ENCODE measurements around the gene TSPAN18. TPM values are rescaled to one million over a fixed set of nuclear protein-coding genes. Genes with fewer than 3 reads are reported as not detected.

TSPAN18 gene
- total and polyA plus RNA-seq, 2 donors = 2.2 to 2.6 TPM

DNA sequence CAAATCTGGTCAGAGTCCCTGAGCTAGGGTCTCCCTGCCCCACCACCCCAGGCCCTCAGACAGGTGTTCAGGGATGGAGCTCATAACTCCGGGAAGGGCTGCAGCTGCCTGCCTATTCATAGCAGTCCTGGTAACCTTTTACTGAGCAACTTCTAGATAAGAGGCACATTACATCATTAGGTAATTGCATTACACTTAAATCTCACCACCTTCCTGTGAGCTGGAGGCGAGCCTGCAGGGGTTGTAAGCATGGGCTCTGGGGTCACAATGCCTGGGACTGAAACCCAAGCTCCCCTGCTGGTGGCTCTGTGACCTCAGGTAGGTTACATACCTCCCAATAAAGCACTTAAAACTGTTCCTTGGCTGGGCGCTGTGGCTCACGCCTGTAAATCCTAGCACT, 201.4 kb downstream of the TSPAN18 start:
- Histone ChIP-seq H3K27me3 (ENCODE audit: control insufficient read depth in 2 of 2, insufficient read depth in 1 of 2, low read length in 1 of 2) (peaks cover 0 to 7% of the 10 kb centered on the region in 2 donors), H3K4me1 (ENCODE audit: control insufficient read depth in 2 of 2, insufficient read depth in 2 of 2, low read length in 2 of 2) (no peaks in the 10 kb centered on the region), H3K9me3 (ENCODE audit: control insufficient read depth in 2 of 2, insufficient read depth in 1 of 2, low read length in 1 of 2) (no peaks in the 10 kb centered on the region), H3K36me3 (ENCODE audit: control insufficient read depth in 2 of 2, insufficient read depth in 2 of 2, low read length in 1 of 2) (no peaks in the 10 kb centered on the region), H3K4me3 (ENCODE audit: low read length in 2 of 2) (no peak overlapping the region), H3K27ac (ENCODE audit: low read depth in 1 of 2, low read length in 1 of 2) (no peak overlapping the region)
- whole genome bisulfite sequencing = 96% methylated on average over 4 of the region's 4 CpGs
- DNase-seq (ENCODE audit: low read depth in 6 of 9, low spot score in 9 of 9) = no peak

DNA sequence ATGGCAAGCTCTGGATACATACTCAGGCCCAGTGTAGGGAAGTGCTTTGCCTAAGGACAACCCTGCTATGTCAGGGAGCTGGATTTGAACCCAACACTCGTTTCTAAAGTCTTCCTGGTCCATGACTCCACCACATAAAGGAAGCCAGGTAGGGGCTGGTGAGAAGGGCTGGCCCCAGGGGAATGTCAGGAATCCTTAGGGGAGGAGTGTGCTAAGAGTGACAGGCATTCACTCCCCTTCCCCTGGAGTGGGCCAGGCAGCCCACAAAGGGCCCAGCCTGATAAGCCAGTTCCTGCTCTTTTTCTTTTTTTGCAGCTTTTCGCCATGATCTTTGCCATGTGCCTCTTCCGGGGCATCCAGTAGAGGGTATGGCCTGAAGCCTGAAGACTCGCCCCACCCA, 202.1 kb downstream of the TSPAN18 start:
- H3K4me1 ChIP-seq (ENCODE audit: control insufficient read depth in 2 of 2, insufficient read depth in 2 of 2, low read length in 2 of 2) = no peaks in the 10 kb centered on the region
- peaks cover 0 to 7% of the 10 kb centered on the region in 2 donors for H3K27me3 ChIP-seq (ENCODE audit: control insufficient read depth in 2 of 2, insufficient read depth in 1 of 2, low read length in 1 of 2)
- no peak for DNase-seq (ENCODE audit: low read depth in 6 of 9, low spot score in 9 of 9)
- H3K27ac ChIP-seq (ENCODE audit: low read depth in 1 of 2, low read length in 1 of 2) = no peak overlapping the region
- WGBS = 94% methylated on average over 4 of the region's 4 CpGs
- H3K9me3 ChIP-seq (ENCODE audit: control insufficient read depth in 2 of 2, insufficient read depth in 1 of 2, low read length in 1 of 2) = no peaks in the 10 kb centered on the region
- peaks cover 0 to 5% of the 10 kb centered on the region in 2 donors for H3K36me3 ChIP-seq (ENCODE audit: control insufficient read depth in 2 of 2, insufficient read depth in 2 of 2, low read length in 1 of 2)
- no peak overlapping the region for H3K4me3 ChIP-seq (ENCODE audit: low read length in 2 of 2)

DNA sequence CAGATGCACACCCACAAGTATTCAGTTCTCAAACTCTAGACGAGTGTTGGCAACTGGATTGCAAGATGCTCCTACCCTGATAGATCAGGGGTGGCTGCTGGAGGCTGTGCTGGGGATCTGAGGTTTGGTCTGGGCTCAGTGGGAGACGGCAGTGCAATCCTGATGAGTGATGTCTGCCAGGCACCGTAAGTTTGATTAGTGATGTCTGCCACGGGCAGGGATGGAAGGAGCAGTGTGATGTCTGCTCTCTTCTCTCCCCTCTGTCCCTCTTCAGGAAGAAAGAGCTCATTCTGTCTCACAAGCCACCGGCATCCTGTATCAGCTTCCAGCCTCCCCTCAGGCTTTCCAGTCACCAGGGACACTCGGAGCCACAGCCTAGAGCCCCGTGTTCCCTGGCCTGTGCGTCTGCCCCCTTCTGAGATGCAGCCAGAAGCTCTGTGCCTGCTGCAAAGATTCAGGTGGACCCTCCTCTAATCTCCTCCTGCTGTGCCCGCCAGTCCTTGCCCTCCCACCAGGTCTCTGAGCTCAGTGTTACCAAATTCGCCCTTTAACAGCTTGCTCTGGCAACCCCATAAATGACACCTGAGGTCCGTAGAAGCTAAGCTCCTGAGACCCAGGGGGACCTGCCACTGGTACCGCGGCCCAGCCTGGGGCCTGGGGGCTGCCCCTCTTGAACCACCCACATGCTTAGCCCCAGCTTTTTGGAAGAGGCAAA, 204.0 kb downstream of the TSPAN18 start:
- H3K4me3 ChIP-seq (ENCODE audit: low read length in 2 of 2) = no peak overlapping the region
- no peaks in the 10 kb centered on the region for H3K9me3 ChIP-seq (ENCODE audit: control insufficient read depth in 2 of 2, insufficient read depth in 1 of 2, low read length in 1 of 2)
- 87% methylated on average over 13 of the region's 13 CpGs for WGBS
- DNase-seq (ENCODE audit: low read depth in 6 of 9, low spot score in 9 of 9) = no peak
- H3K4me1 ChIP-seq (ENCODE audit: control insufficient read depth in 2 of 2, insufficient read depth in 2 of 2, low read length in 2 of 2) = no peaks in the 10 kb centered on the region
- peaks cover 0 to 7% of the 10 kb centered on the region in 2 donors for H3K27me3 ChIP-seq (ENCODE audit: control insufficient read depth in 2 of 2, insufficient read depth in 1 of 2, low read length in 1 of 2)
- H3K36me3 ChIP-seq (ENCODE audit: control insufficient read depth in 2 of 2, insufficient read depth in 2 of 2, low read length in 1 of 2) = peaks cover 0 to 9% of the 10 kb centered on the region in 2 donors
- H3K27ac ChIP-seq (ENCODE audit: low read depth in 1 of 2, low read length in 1 of 2) = no peak overlapping the region

DNA sequence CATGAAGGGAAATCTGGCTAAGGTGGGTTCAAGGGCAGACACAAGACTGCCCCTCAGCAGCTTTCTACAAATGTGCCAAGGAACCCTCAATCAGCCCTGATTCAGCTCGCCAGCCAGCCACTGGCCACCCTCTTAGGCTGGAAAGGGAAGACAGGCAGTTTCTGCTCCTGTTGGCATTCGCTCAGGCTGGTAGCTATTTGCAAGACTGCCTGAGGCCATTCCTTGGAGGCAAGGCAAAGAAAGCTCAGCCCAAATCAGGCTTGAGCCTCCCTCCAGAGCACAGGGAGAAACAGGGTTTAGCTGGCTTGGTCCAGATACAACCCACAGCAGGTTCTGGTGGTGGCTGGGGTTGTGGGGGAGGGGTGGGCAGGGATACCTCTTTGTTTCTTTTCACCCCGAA, 204.7 kb downstream of the TSPAN18 start:
- Histone ChIP-seq H3K36me3 (ENCODE audit: control insufficient read depth in 2 of 2, insufficient read depth in 2 of 2, low read length in 1 of 2) (peaks cover 0 to 9% of the 10 kb centered on the region in 2 donors), H3K4me1 (ENCODE audit: control insufficient read depth in 2 of 2, insufficient read depth in 2 of 2, low read length in 2 of 2) (no peaks in the 10 kb centered on the region), H3K27ac (ENCODE audit: low read depth in 1 of 2, low read length in 1 of 2) (no peak overlapping the region), H3K27me3 (ENCODE audit: control insufficient read depth in 2 of 2, insufficient read depth in 1 of 2, low read length in 1 of 2) (peaks cover 0 to 7% of the 10 kb centered on the region in 2 donors), H3K9me3 (ENCODE audit: control insufficient read depth in 2 of 2, insufficient read depth in 1 of 2, low read length in 1 of 2) (no peaks in the 10 kb centered on the region), H3K4me3 (ENCODE audit: low read length in 2 of 2) (no peak overlapping the region)
- no peak for DNase-seq (ENCODE audit: low read depth in 6 of 9, low spot score in 9 of 9)
- 98% methylated on average over 3 of the region's 3 CpGs for WGBS

DNA sequence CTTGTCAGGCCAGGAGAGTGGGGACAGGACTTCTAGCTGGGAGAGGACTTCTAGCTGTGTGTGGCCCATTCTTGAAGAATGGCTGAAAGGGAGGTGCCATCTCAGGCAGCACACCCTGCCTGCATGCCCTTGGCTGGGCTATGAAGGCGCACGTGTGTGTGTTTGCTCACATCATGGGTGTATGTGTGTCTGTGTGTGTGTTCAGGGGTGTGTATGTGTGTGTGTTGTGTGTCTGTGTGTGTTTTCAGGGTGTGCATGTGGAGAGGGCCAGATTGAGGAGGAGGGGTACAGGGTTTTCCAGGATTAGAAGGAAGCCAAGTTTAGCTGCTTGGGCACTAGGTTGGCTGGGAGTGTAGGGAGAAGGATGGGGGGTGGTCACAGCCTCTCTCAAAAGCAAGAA, 207.3 kb downstream of the TSPAN18 start:
- Histone ChIP-seq H3K27ac (ENCODE audit: low read depth in 1 of 2, low read length in 1 of 2) (no peak overlapping the region), H3K9me3 (ENCODE audit: control insufficient read depth in 2 of 2, insufficient read depth in 1 of 2, low read length in 1 of 2) (no peaks in the 10 kb centered on the region), H3K36me3 (ENCODE audit: control insufficient read depth in 2 of 2, insufficient read depth in 2 of 2, low read length in 1 of 2) (peaks cover 0 to 9% of the 10 kb centered on the region in 2 donors), H3K4me1 (ENCODE audit: control insufficient read depth in 2 of 2, insufficient read depth in 2 of 2, low read length in 2 of 2) (no peaks in the 10 kb centered on the region), H3K4me3 (ENCODE audit: low read length in 2 of 2) (no peak overlapping the region), H3K27me3 (ENCODE audit: control insufficient read depth in 2 of 2, insufficient read depth in 1 of 2, low read length in 1 of 2) (no peaks in the 10 kb centered on the region)
- no peak for DNase-seq (ENCODE audit: low read depth in 6 of 9, low spot score in 9 of 9)
- WGBS = 92% methylated on average over 2 of the region's 2 CpGs

DNA sequence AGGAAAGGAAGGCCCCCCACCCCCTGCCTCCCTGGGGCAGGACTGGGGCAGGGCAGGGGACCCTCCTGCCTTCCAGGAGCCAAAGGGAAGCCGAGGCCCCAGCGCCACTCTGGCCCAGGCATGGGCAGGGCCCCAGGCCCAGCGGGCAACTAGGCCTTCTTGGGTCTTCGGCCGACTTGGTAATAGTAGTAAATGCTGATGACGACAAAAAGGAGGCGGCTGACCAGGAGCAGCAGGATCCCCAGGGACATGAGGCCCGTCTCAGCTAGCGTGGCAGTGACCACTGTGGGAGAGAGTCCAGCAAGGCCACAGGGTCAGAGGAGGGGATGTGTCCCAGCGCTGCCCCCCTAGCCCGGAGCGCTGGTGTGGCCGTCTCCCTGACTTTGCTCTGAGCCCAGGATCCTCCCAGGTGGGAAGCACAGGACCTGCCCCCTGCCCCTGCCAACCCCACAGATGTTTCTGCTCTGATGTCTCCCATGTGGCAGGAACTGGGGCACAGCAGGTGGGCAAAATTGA, 208.0 kb downstream of the TSPAN18 start:
- Histone ChIP-seq H3K9me3 (ENCODE audit: control insufficient read depth in 2 of 2, insufficient read depth in 1 of 2, low read length in 1 of 2) (no peaks in the 10 kb centered on the region), H3K4me1 (ENCODE audit: control insufficient read depth in 2 of 2, insufficient read depth in 2 of 2, low read length in 2 of 2) (no peaks in the 10 kb centered on the region), H3K4me3 (ENCODE audit: low read length in 2 of 2) (no peak overlapping the region), H3K36me3 (ENCODE audit: control insufficient read depth in 2 of 2, insufficient read depth in 2 of 2, low read length in 1 of 2) (peaks cover 0 to 9% of the 10 kb centered on the region in 2 donors), H3K27me3 (ENCODE audit: control insufficient read depth in 2 of 2, insufficient read depth in 1 of 2, low read length in 1 of 2) (no peaks in the 10 kb centered on the region), H3K27ac (ENCODE audit: low read depth in 1 of 2, low read length in 1 of 2) (no peak overlapping the region)
- 97% methylated on average over 13 of the region's 13 CpGs for WGBS
- DNase-seq (ENCODE audit: low read depth in 6 of 9, low spot score in 9 of 9) = no peak

DNA sequence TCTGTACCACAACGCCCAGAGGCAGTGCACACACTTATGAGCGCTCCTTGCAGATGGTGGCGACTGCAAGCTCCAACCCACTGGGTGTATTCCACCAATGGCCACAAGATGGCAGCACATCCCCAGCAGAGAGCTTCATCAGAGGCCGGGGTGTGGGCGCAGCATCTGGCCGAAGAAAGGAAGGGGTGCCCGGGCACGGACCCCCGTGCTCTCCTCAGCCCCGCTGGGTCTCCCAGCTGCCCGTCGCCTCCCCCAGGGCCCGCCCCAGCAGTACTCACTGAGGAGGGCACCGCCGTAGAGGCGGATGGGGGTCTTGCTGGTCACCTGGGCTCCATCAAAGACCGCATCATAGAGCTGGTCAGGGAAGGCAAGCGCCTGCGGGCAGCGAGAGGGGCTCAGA, 209.8 kb downstream of the TSPAN18 start:
- Histone ChIP-seq H3K27ac (ENCODE audit: low read depth in 1 of 2, low read length in 1 of 2) (no peak overlapping the region), H3K36me3 (ENCODE audit: control insufficient read depth in 2 of 2, insufficient read depth in 2 of 2, low read length in 1 of 2) (peaks cover 0 to 9% of the 10 kb centered on the region in 2 donors), H3K4me3 (ENCODE audit: low read length in 2 of 2) (no peak overlapping the region), H3K27me3 (ENCODE audit: control insufficient read depth in 2 of 2, insufficient read depth in 1 of 2, low read length in 1 of 2) (no peaks in the 10 kb centered on the region), H3K9me3 (ENCODE audit: control insufficient read depth in 2 of 2, insufficient read depth in 1 of 2, low read length in 1 of 2) (no peaks in the 10 kb centered on the region), H3K4me1 (ENCODE audit: control insufficient read depth in 2 of 2, insufficient read depth in 2 of 2, low read length in 2 of 2) (no peaks in the 10 kb centered on the region)
- WGBS = 44% methylated on average over 20 of the region's 20 CpGs
- peak; percentile 56 to 90 (median 77) for DNase-seq (ENCODE audit: low read depth in 6 of 9, low spot score in 9 of 9)

DNA sequence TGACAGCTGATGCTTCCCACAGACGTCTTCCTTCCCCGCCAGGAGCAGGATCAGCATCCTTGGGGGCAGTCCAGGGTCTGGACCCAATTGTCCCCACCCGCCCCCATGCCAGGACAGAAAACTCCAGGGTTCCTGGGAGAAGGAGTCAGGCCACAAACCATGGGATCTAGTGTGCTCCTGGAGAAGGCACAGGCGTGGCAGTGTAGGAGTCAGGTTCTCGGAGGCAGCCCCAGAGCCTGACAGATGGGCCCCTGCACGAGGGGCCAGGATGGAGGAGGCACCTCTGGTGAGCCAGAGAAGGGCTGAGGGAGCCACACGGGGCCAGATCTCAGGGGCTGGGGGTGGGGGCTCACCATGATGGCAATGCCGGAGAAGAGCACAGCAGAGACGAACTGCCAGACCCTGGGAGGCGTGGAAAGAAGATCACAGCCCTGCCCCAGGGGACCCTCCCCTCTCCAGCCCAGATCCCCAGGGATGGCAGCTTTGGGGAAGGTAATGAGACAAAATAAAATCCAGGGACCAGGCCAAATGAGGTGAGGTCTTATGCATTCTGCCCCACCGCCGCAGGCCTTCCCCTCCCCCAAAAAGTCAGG, 210.3 kb downstream of the TSPAN18 start:
- Histone ChIP-seq H3K36me3 (ENCODE audit: control insufficient read depth in 2 of 2, insufficient read depth in 2 of 2, low read length in 1 of 2) (peaks cover 0 to 9% of the 10 kb centered on the region in 2 donors), H3K9me3 (ENCODE audit: control insufficient read depth in 2 of 2, insufficient read depth in 1 of 2, low read length in 1 of 2) (no peaks in the 10 kb centered on the region), H3K4me1 (ENCODE audit: control insufficient read depth in 2 of 2, insufficient read depth in 2 of 2, low read length in 2 of 2) (no peaks in the 10 kb centered on the region), H3K4me3 (ENCODE audit: low read length in 2 of 2) (no peak overlapping the region), H3K27me3 (ENCODE audit: control insufficient read depth in 2 of 2, insufficient read depth in 1 of 2, low read length in 1 of 2) (no peaks in the 10 kb centered on the region), H3K27ac (ENCODE audit: low read depth in 1 of 2, low read length in 1 of 2) (no peak overlapping the region)
- no peak for DNase-seq (ENCODE audit: low read depth in 6 of 9, low spot score in 9 of 9)
- 89% methylated on average over 12 of the region's 12 CpGs for WGBS

DNA sequence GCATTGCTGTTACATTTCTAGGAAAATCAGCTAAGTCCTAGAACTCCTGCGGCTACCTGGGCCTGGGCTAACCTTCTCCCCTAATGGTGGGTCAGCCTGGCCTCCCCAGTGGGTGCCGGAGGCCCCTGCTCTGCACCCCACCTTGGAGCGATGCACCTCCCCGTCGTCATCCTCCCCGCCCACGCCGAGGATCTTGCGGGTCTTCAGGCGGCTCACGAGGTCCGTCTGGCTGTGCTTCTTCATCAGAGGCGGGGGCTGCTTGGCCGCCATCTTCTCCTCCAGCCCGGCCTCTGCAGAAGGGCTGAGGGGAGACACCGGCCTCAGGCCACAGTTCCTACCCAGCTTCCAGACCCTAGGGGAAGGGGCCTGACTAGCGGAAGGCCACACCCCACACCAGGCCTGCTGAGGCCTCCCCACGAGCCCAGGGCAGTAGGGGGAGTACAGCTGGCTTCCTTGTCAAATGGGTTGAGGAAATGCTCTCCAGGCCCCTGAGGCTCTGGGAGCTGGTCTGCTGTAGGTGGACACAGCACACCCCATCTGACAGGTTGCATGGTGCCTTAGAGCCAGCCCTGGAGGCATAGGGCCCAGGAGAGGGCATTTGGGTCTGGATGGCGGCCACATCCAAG, 211.4 kb downstream of the TSPAN18 start:
- Histone ChIP-seq H3K9me3 (ENCODE audit: control insufficient read depth in 2 of 2, insufficient read depth in 1 of 2, low read length in 1 of 2) (no peaks in the 10 kb centered on the region), H3K27ac (ENCODE audit: low read depth in 1 of 2, low read length in 1 of 2) (no peak overlapping the region), H3K27me3 (ENCODE audit: control insufficient read depth in 2 of 2, insufficient read depth in 1 of 2, low read length in 1 of 2) (no peaks in the 10 kb centered on the region), H3K36me3 (ENCODE audit: control insufficient read depth in 2 of 2, insufficient read depth in 2 of 2, low read length in 1 of 2) (peaks cover 0 to 9% of the 10 kb centered on the region in 2 donors), H3K4me1 (ENCODE audit: control insufficient read depth in 2 of 2, insufficient read depth in 2 of 2, low read length in 2 of 2) (peaks cover 3 to 4% of the 10 kb centered on the region in 2 donors), H3K4me3 (ENCODE audit: low read length in 2 of 2) (no peak overlapping the region)
- whole genome bisulfite sequencing = 96% methylated on average over 19 of the region's 19 CpGs
- DNase-seq (ENCODE audit: low read depth in 6 of 9, low spot score in 9 of 9) = no peak

All from thymus (tissue), 11 donors.